NT2/D1 (cell line): ENCODE measurements around the gene ZSCAN2.

ENCODE experiments used
- YY1 ChIP-seq: IDR thresholded peaks from 2 replicates; pipeline ENCODE4 v1.6.1; 2011; ENCODE audit not compliant: insufficient read length, insufficient read depth
- ZNF274 ChIP-seq: IDR thresholded peaks from 2 replicates; pipeline ENCODE4 v1.6.1; 2011; ENCODE audit warnings: mild to moderate bottlenecking, low read depth, low read length

- TF ChIP-seq ZNF274 (no peak), YY1 (no peak)
Measured at GRCh38 chr15:84629033-84629432, 28.2 kb downstream of the ZSCAN2 start.
